ENCODE results near the gene GNGT2.

GNGT2 gene

GRCh38 chr17:49229076-49229804 is 18.9 kb upstream of the GNGT2 start:
- no peak for DNase-seq

DNA sequence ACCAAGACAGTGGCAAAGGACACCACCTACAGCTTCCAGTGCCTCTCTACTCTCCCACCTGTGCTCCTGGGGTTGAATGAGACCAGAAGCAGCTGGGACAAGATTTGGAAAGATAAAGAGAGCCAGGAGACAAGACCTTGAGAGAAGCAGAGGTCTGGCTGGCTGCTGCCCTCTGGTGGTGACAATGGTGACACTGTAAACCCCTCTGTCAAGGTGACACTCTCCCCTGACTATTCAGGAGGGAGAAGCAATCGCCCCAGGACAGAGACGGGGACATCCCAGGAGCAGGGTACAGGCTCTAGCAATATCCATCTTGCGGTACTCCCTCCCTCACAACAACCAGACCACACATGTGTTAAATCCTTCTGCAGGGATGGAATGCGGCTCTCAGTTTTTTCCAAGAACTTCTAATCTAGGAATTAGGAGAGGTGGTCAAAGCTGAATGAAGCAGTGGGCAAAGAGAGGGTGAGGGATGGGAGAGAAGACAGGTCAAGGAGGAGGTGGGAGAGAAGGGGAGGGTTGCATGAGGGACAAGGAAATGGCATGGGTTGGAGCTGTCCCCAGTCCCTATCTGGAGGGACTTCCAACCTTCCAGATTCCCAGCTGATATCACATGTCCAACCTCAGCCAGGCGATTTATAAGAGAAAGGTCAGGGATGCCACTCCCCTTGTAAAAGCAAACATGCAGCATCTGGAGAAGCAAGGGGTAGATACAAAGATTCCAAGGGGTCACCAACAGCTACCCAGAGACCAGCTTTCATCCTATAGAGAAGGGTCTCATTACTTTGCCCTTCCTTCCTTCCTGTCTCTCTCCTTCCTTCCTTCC is 17.3 kb upstream of the GNGT2 start:
- DNase-seq = peak; percentile 63

GRCh38 chr17:49226771-49227435 is 16.5 kb upstream of the GNGT2 start:
- no peak for DNase-seq

DNA sequence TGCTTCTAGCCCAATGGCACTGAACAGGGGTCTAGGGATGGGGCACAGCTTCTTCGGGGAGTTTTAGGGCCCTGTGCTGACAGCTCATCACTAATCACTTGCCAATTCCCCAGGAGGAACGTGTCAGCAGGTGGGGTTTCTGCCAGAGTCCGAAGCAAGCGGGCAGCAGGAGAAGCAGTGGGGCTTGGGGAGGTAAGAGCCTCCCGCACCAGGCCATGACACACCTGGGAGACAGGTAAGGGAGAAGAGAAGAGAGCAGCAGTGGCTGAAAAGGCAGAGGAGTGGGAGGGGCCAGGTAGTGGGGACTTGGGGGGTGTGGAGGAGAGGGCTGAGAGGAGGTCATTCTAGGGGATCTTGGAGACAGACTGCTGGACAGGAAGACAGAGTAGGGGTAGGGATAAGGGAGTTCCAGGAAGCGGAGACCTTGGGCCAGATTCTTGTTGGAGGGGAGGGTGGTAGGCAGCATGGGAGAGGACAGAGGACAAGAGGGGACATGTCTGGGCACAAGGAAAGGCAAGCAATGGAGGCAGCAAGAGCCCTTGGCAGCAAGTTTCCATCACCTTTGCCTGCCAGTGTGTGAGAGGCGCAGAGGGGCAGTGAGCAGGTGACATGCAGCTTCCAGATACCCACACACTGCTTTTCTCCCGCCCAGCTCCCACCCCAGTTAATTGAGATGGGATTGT is 15.3 kb upstream of the GNGT2 start:
- DNase-seq = no peak

GRCh38 chr17:49224997-49225337 is 14.6 kb upstream of the GNGT2 start:
- DNase-seq = no peak

GRCh38 chr17:49224198-49224996 is 14.0 kb upstream of the GNGT2 start:
- peak; percentile 72 for DNase-seq

DNA sequence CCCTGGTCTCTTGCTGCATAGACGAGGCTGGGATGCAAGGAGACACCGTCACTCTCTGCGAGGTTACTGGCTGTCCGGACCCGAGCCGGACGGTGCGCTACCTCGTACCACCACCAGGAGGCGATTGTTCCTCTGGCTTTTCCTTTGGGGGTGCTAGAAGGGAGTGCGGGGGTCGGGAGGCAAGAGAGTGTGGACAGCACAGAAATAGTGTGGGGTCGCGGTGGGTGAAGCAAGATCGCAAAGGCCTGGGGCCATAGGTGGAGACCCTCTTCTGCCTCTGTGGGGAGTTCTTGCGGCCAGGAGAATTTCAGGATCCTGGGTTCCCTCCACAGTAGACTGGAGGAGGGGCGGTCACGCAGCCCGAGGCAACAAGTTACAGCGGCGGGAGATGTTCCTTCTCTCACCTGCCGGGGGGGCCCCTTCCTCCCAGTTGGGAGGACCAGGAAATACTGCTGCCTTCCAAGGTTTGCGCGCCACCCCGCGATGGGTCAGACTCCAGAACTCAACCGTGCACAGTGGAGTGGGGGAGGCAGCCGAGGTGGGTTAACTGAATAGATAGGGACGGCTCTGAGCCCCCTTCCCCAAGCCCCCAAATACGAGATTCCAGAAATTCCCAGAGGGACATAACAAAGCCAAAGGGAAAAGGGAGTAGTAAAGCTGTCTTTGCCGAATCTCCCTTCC is 13.3 kb upstream of the GNGT2 start:
- DNase-seq = peak; percentile 57

- no peak for DNase-seq
These were observed 12.8 kb upstream of the GNGT2 start for GRCh38 chr17:49223168-49223516.

GRCh38 chr17:49219987-49220386 is 9.6 kb upstream of the GNGT2 start:
- DNase-seq = no peak

DNA sequence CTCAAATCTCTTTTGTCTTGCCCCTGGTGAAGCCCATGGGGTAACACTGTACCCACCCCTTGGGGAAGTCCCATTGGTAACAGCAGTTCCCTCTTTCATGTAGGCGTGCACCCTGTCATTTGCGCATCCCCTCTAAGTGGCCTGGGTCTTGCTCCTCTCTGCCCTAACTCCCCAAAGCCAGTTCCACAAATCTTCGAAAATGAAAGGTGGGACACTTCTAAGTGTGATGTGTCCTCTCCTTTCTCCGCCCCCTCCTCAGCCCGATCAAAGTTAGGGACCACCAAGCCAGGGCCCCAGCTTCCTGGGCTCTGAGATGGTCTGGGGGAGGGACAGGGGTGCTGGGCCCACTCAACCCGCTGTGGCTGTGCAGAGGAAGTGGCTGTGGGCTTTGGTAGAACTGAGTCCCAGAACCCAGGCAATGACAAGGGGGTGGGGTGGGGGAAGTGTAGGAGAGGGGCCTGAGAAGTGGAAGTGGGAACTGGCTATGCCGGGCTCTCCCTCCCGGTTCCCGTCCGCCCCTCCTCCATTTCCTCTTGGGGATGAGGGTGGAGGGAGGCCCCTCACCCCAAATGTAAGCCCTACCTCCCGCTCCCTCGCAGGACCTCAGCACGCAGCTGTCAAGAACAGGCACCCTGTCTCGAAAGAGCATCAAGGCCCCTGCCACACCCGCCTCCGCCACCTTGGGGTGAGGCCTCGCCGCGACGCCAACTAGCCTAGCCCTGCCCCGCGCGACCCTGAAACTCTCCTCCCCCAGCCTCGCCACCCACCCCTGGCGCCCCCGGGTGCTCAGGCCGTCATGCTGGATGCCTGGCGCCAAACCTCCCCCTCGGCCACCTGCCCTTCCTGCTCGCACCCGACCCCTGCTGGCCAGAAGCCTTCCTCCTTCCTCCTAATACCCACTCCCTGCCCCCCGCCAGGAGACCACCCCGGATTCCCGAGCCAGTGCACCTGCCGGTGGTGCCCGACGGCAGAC is 8.9 kb upstream of the GNGT2 start:
- DNase-seq = peak; percentile 8

DNA sequence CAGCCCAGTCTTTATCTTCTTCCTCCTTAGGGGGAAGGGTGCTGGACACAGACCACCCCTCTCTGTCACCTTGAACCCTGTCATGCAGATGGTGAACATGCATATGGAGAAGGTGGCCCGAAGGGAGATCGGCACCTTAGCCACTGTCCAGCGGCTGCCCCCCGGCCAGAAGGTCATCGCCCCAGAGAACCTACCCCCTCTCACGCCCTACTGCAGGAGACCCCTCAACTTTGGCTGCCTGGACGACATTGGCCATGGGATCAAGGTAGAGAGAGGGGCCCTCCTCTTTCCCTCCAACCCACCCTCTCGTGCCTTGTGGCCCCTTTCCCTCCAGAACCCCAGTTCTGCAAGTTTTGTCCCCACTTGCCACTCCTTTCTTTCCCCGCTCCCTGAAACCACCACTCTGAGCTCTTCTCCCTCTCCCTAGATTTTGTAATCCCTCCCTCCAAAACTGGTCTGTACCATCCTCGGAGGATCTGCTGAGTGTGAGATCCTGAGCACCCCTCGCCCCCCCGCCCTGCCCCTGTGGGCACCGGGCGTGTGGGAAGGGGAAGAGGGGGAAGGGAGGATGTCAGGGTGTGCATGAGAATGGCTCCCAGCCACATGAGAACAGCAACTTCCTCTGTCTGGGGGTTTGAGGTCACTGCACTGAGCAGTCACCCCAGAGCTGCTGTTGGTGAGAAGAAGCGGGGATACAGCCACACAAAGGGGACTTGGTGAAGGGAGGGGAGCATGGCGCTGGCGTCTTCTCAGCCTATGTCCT is 7.5 kb upstream of the GNGT2 start:
- DNase-seq = no peak

DNA sequence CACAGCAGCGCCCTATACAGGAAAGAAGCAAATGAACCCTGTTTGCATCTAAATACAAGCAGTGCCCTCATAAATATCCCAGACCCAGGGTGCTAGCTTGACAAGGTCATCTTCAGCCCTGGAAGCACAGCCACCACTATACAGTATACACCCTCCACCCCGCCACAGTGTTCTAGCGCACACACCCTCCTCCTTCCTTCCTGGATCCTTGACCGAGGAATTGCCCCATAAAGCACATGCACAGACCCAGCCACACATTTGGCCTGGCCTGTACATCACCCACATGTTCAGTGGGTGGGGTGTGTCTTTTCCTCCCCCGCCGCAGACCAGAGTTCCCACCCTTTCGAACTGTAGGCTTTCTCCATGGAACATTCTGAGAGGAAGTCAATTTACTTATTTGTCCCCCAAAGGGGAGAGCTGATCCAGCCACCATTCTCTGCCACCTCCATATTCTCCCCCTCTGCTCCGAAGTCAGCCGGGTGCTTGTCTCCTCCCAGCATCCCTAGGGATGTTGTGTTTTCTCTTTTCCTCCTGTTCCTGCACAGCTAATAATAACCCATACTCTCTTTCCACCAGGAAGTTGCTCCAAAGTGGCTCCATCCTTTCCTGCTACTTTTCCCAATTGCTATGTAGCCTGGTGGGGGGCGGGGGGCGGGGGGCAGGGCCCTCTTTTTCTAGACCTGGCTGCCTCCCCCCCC is 6.7 kb upstream of the GNGT2 start:
- DNase-seq = no peak

DNA sequence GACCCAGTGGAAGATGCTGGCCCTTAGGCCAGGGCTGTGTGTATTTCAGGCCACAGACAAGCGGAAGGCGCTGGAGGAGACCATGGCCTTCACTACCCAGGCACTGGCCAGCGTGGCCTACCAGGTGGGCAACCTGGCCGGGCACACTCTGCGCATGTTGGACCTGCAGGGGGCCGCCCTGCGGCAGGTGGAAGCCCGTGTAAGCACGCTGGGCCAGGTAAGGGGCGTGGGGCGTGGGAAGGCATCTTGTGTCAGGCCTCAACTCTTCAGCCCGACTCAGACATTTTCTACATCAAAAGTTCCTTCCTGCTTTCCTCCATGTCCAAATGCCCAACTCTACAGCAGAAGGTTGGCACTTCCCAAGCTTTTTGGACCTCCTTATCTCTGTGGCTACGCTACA is 6.1 kb upstream of the GNGT2 start:
- DNase-seq = no peak

GRCh38 chr17:49214676-49215360 is 4.4 kb upstream of the GNGT2 start:
- peak; percentile 7 for DNase-seq

- no peak for DNase-seq
These were observed 3.5 kb upstream of the GNGT2 start for GRCh38 chr17:49213847-49214246.

- no peak for DNase-seq
These were observed 3.0 kb upstream of the GNGT2 start for GRCh38 chr17:49213399-49213798.

GRCh38 chr17:49209061-49209571 is 1.3 kb downstream of the GNGT2 start:
- no peak for DNase-seq

DNA sequence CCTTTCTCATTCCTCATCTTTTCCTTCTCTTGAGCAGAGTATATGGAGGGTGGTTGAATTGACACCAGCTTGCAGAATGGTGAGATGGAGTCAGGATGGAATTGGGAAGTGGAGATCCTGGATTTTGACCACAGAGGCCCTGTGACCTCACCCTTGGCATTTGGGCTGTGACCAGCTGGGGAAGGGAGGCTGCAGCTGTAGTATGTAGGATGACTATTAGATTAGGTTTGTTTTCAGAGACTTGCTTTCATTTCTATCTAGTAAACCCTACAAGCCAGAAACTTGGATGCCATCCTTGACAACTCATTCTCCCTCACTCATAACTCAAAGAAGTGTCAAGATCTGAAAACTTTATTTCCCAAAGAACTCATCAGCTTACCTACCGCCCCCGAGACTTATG is 5.9 kb downstream of the GNGT2 start:
- no peak for DNase-seq
